GM12878 (cell line): ENCODE measurements around the gene SLC24A4.

Experiments used
- NBN ChIP-seq: fragments of 450-650 bp; IDR thresholded peaks from 2 replicates; pipeline ENCODE4 v1.6.1; 2016
- SPI1 ChIP-seq: IDR thresholded peaks from 2 replicates; pipeline ENCODE4 v1.6.1; 2011; ENCODE audit warnings: low read depth, mild to moderate bottlenecking, low read length, moderate library complexity, borderline replicate concordance; ENCODE audit not compliant: insufficient read depth
- SUPT20H ChIP-seq: IDR thresholded peaks from 2 replicates; pipeline ENCODE4 v1.6.1; 2011; ENCODE audit warnings: low read depth, mild to moderate bottlenecking, low read length, moderate library complexity, borderline replicate concordance; ENCODE audit not compliant: control insufficient read depth
- TF ChIP-seq, protein P1 (sequence below): fragments of 450-650 bp; IDR thresholded peaks from 2 replicates; pipeline ENCODE4 v1.6.1; 2014; ENCODE audit warnings: mild to moderate bottlenecking
- TF ChIP-seq, protein P2 (sequence below): fragments of 450-650 bp; IDR thresholded peaks from 2 replicates; pipeline ENCODE4 v1.6.1; 2016; ENCODE audit warnings: mild to moderate bottlenecking, moderate library complexity, borderline replicate concordance
- TF ChIP-seq, protein P3 (sequence below): fragments of 450-650 bp; IDR thresholded peaks from 2 replicates; pipeline ENCODE4 v1.6.1; 2017; ENCODE audit warnings: antibody characterized with exemption, mild to moderate bottlenecking, moderate library complexity
- TF ChIP-seq, protein P4 (sequence below), 3 experiments: IDR thresholded peaks in 2 of 3; conservative IDR thresholded peaks in 1 of 3; 2 replicates each; pipeline ENCODE4 v1.5.1; 2011; ENCODE audit warnings: low read depth in 3 of 3, low read length in 3 of 3, mild to moderate bottlenecking in 3 of 3, control low read depth in 2 of 3, moderate library complexity in 2 of 3, inconsistent platforms in 1 of 3, mixed read lengths in 1 of 3; ENCODE audit not compliant: control insufficient read depth in 2 of 3, insufficient read depth in 1 of 3; ENCODE audit errors: extremely low read depth in 1 of 3

DNA sequence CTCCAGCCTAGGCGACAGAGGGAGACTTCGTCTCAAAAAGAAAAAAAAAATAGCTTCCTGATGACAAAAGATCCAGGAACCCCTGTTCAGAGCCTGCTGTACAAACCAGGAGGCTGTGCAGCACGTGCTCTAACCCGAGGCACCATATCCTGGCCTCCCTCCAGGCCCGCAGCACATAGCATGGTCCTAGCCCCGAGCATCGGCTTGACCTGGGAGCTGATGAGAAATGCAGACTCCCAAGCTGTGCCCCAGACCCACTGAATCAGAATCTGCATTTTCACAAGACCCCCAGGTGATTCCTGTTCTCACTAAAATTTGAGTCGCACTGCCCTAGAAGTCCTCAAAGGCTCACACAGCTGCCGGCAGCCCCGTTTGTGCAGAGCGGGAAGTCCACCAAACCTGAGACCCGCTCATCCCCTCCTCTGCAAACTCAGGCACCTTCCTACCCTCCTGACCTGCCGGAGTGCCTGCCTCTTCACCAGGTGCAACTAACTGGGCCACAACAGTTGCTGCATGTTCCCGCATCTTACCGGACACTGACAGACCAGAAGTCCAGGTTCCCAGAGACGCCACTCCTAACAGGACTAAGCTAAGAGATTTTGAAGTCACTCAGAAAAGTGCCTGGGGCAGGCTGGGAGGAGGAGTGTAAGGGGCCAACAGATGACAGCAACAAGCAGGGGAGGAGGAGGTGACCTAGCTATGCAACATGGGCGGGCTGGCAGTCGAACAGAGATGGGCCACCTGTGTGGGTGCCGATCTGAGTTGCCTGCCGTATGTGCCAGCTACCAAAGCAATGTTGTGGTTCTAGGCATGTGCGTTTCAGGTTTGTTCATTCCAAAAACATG, 166.7 kb downstream of the SLC24A4 start:
- no peak for TF ChIP-seq SUPT20H
- TF ChIP-seq SPI1, result no peak
- TF ChIP-seq, protein P1, sequence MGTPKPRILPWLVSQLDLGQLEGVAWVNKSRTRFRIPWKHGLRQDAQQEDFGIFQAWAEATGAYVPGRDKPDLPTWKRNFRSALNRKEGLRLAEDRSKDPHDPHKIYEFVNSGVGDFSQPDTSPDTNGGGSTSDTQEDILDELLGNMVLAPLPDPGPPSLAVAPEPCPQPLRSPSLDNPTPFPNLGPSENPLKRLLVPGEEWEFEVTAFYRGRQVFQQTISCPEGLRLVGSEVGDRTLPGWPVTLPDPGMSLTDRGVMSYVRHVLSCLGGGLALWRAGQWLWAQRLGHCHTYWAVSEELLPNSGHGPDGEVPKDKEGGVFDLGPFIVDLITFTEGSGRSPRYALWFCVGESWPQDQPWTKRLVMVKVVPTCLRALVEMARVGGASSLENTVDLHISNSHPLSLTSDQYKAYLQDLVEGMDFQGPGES, result no peak
- TF ChIP-seq, protein P2, sequence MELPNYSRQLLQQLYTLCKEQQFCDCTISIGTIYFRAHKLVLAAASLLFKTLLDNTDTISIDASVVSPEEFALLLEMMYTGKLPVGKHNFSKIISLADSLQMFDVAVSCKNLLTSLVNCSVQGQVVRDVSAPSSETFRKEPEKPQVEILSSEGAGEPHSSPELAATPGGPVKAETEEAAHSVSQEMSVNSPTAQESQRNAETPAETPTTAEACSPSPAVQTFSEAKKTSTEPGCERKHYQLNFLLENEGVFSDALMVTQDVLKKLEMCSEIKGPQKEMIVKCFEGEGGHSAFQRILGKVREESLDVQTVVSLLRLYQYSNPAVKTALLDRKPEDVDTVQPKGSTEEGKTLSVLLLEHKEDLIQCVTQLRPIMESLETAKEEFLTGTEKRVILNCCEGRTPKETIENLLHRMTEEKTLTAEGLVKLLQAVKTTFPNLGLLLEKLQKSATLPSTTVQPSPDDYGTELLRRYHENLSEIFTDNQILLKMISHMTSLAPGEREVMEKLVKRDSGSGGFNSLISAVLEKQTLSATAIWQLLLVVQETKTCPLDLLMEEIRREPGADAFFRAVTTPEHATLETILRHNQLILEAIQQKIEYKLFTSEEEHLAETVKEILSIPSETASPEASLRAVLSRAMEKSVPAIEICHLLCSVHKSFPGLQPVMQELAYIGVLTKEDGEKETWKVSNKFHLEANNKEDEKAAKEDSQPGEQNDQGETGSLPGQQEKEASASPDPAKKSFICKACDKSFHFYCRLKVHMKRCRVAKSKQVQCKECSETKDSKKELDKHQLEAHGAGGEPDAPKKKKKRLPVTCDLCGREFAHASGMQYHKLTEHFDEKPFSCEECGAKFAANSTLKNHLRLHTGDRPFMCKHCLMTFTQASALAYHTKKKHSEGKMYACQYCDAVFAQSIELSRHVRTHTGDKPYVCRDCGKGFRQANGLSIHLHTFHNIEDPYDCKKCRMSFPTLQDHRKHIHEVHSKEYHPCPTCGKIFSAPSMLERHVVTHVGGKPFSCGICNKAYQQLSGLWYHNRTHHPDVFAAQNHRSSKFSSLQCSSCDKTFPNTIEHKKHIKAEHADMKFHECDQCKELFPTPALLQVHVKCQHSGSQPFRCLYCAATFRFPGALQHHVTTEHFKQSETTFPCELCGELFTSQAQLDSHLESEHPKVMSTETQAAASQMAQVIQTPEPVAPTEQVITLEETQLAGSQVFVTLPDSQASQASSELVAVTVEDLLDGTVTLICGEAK, result no peak
- TF ChIP-seq, protein P3, sequence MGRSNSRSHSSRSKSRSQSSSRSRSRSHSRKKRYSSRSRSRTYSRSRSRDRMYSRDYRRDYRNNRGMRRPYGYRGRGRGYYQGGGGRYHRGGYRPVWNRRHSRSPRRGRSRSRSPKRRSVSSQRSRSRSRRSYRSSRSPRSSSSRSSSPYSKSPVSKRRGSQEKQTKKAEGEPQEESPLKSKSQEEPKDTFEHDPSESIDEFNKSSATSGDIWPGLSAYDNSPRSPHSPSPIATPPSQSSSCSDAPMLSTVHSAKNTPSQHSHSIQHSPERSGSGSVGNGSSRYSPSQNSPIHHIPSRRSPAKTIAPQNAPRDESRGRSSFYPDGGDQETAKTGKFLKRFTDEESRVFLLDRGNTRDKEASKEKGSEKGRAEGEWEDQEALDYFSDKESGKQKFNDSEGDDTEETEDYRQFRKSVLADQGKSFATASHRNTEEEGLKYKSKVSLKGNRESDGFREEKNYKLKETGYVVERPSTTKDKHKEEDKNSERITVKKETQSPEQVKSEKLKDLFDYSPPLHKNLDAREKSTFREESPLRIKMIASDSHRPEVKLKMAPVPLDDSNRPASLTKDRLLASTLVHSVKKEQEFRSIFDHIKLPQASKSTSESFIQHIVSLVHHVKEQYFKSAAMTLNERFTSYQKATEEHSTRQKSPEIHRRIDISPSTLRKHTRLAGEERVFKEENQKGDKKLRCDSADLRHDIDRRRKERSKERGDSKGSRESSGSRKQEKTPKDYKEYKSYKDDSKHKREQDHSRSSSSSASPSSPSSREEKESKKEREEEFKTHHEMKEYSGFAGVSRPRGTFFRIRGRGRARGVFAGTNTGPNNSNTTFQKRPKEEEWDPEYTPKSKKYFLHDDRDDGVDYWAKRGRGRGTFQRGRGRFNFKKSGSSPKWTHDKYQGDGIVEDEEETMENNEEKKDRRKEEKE, result no peak
- TF ChIP-seq, protein P4, sequence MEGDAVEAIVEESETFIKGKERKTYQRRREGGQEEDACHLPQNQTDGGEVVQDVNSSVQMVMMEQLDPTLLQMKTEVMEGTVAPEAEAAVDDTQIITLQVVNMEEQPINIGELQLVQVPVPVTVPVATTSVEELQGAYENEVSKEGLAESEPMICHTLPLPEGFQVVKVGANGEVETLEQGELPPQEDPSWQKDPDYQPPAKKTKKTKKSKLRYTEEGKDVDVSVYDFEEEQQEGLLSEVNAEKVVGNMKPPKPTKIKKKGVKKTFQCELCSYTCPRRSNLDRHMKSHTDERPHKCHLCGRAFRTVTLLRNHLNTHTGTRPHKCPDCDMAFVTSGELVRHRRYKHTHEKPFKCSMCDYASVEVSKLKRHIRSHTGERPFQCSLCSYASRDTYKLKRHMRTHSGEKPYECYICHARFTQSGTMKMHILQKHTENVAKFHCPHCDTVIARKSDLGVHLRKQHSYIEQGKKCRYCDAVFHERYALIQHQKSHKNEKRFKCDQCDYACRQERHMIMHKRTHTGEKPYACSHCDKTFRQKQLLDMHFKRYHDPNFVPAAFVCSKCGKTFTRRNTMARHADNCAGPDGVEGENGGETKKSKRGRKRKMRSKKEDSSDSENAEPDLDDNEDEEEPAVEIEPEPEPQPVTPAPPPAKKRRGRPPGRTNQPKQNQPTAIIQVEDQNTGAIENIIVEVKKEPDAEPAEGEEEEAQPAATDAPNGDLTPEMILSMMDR (IDR thresholded peaks at IDR 0.05 in 2 of 3, conservative IDR thresholded peaks at IDR 0.05 in 1 of 3; ENCODE audit: control insufficient read depth in 2 of 3, extremely low read depth in 1 of 3, insufficient read depth in 1 of 3, low read depth in 3 of 3, low read length in 3 of 3), result no peak
- TF ChIP-seq NBN, result no peak
